HepG2 (cell line): ENCODE results near the gene NUDT21. TPM values are rescaled to one million over a fixed set of nuclear protein-coding genes. Genes with fewer than 3 reads are reported as not detected.

Experiments used
- ATAC-seq: fragments of 200-7000 bp; cut with Tn5 transposase; 3 replicates; pipeline ENCODE4 v1.9.1; 2020; ENCODE audit warnings: mild to moderate bottlenecking, moderate library complexity
- BruUV-seq: library from RNA; stranded (reverse); fragments of 400-500 nt; replicated peaks from 2 replicates; lab custom pipeline; 2021; lab: Mats Ljungman, UMichigan
- CTCF ChIA-PET: fragments of 300-600 bp; formaldehyde crosslinking; extraction: SDS; loops from one replicate; lab custom pipeline; 2021; ENCODE audit warnings: low total read pairs, inconsistent platforms, low intra/inter-chr PET ratio; lab: Yijun Ruan, JAX
- POLR2A ChIA-PET: fragments of 350-600 bp; sonication (Branson Sonifier 250); formaldehyde crosslinking; loops from one replicate; lab custom pipeline; 2020; ENCODE audit warnings: antibody characterized with exemption, inconsistent platforms; lab: Yijun Ruan, JAX
- DNase-seq: peaks from one replicate; pipeline ENCODE4 v3.0.0-alpha.2; 2015; ENCODE audit warnings: low spot score
- FAIRE-seq: peaks from 3 replicates; lab custom pipeline; 2011; peaks lifted over from hg19 to GRCh38; lab: Jason Lieb, UNC
- H2AFZ ChIP-seq: one replicate; pipeline ENCODE4 v1.6.1; 2011; ENCODE audit warnings: low read length, inconsistent platforms
- H3K27ac ChIP-seq: fragments of 300-600 bp; 3 replicates; pipeline ENCODE4 v1.8.0; 2011; ENCODE audit warnings: mixed run types, mild to moderate bottlenecking, mixed read lengths, low read length, inconsistent platforms; ENCODE audit not compliant: insufficient read depth; ENCODE audit errors: extremely low read length
- H3K27me3 ChIP-seq, 2 experiments: fragments of 200-600 bp in 1 of 2; 2 replicates in 1 of 2; 3 replicates in 1 of 2; pipeline versions ENCODE4 v1.6.0 to v1.8.0; 2011; ENCODE audit warnings: low read length in 2 of 2, mild to moderate bottlenecking in 2 of 2, moderate library complexity in 2 of 2, inconsistent platforms in 1 of 2; ENCODE audit not compliant: insufficient read depth in 2 of 2, control insufficient read depth in 1 of 2
- H3K36me3 ChIP-seq, 2 experiments: fragments of 200-600 bp in 1 of 2; replicated peaks in 1 of 2; 2 replicates in 1 of 2; 3 replicates in 1 of 2; pipeline versions ENCODE4 v1.5.1 to v1.8.0; 2011; ENCODE audit warnings: low read length in 2 of 2, inconsistent platforms in 1 of 2; ENCODE audit not compliant: insufficient read depth in 2 of 2, control insufficient read depth in 1 of 2
- H3K4me1 ChIP-seq: 2 replicates; pipeline ENCODE4 v1.5.1; 2012; ENCODE audit warnings: low read length, inconsistent platforms; ENCODE audit not compliant: insufficient read depth
- H3K4me2 ChIP-seq: 2 replicates; pipeline ENCODE4 v1.6.0; 2011; ENCODE audit warnings: low read depth, low read length, inconsistent platforms
- H3K4me3 ChIP-seq, 3 experiments: fragments of 200-600 bp in 1 of 3; sonication (generic), shearing (Covaris generic) in 1 of 3; replicated peaks in 1 of 3; 2 replicates each; pipeline ENCODE4 v1.5.1; 2011 to 2016; ENCODE audit warnings: low read length in 3 of 3, inconsistent platforms in 2 of 3, low read depth in 2 of 3, mild to moderate bottlenecking in 2 of 3, control low read depth in 1 of 3, mixed read lengths in 1 of 3; ENCODE audit not compliant: insufficient read depth in 1 of 3
- H3K79me2 ChIP-seq: one replicate; pipeline ENCODE4 v1.6.1; 2011; ENCODE audit warnings: low read length, inconsistent platforms; ENCODE audit not compliant: insufficient read depth
- H3K9ac ChIP-seq: 2 replicates; pipeline ENCODE4 v1.6.0; 2011; ENCODE audit warnings: mild to moderate bottlenecking, low read depth, low read length, inconsistent platforms; ENCODE audit not compliant: insufficient read depth
- H3K9me3 ChIP-seq: 2 replicates; pipeline ENCODE4 v1.5.1; 2012; ENCODE audit warnings: mild to moderate bottlenecking, low read length
- H4K20me1 ChIP-seq: 2 replicates; pipeline ENCODE4 v1.6.0; 2011; ENCODE audit warnings: inconsistent platforms, mild to moderate bottlenecking, low read length, moderate library complexity; ENCODE audit not compliant: insufficient read depth
- ARNTL ChIP-seq: sonication (generic); formaldehyde crosslinking; IDR thresholded peaks from 2 replicates; pipeline ENCODE4 v1.4.0; 2020; ENCODE audit warnings: mild to moderate bottlenecking, missing genetic modification reagents
- CBFB ChIP-seq: sonication (generic); formaldehyde crosslinking; IDR thresholded peaks from 2 replicates; pipeline ENCODE4 v1.4.0; 2020; ENCODE audit warnings: missing genetic modification reagents
- DNMT3B ChIP-seq: conservative IDR thresholded peaks from 2 replicates; pipeline ENCODE4 v1.6.1; 2016; ENCODE audit warnings: missing biosample characterization, control low read depth
- HNF4A ChIP-seq: sonication (generic); formaldehyde crosslinking; IDR thresholded peaks from 2 replicates; pipeline ENCODE4 v1.4.0; 2020; ENCODE audit warnings: missing genetic modification reagents
- IKZF1 ChIP-seq: fragments of 450-650 bp; IDR thresholded peaks from 2 replicates; pipeline ENCODE4 v1.7.1; 2016
- MEIS1 ChIP-seq: sonication (generic); formaldehyde crosslinking; IDR thresholded peaks from 2 replicates; pipeline ENCODE4 v1.9.0; 2021; ENCODE audit warnings: mild to moderate bottlenecking, missing genetic modification reagents, moderate library complexity, borderline replicate concordance
- MTF1 ChIP-seq: sonication (generic); formaldehyde crosslinking; IDR thresholded peaks from 2 replicates; pipeline ENCODE4 v1.5.0; 2020; ENCODE audit warnings: missing genetic modification reagents
- MXD1 ChIP-seq: sonication (generic); formaldehyde crosslinking; IDR thresholded peaks from 2 replicates; pipeline ENCODE4 v1.4.0; 2020; ENCODE audit warnings: mild to moderate bottlenecking, missing genetic modification reagents
- RBM22 ChIP-seq: fragments of 200-400 bp; formaldehyde crosslinking; optimal IDR thresholded peaks from 2 replicates; pipeline ENCODE3; 2017; ENCODE audit warnings: mild to moderate bottlenecking, low read length, moderate library complexity
- RFX5 ChIP-seq: IDR thresholded peaks from 2 replicates; pipeline ENCODE4 v1.6.1; 2011; ENCODE audit warnings: low read depth, low read length, improper control_type of control experiment
- SNRNP70 ChIP-seq: fragments of 200-400 bp; formaldehyde crosslinking; IDR thresholded peaks from 2 replicates; pipeline ENCODE4 v1.6.1; 2017; ENCODE audit warnings: mild to moderate bottlenecking, low read depth, low read length, moderate library complexity
- TBP ChIP-seq: sonication (generic); formaldehyde crosslinking; IDR thresholded peaks from 2 replicates; pipeline ENCODE4 v1.5.0; 2020; ENCODE audit warnings: missing genetic modification reagents
- ZBTB3 ChIP-seq: sonication (generic); formaldehyde crosslinking; IDR thresholded peaks from 2 replicates; pipeline ENCODE4 v1.4.0; 2020; ENCODE audit warnings: low read depth, mild to moderate bottlenecking, moderate library complexity, missing genetic modification reagents, borderline replicate concordance
- ZMYM3 ChIP-seq: sonication (generic); formaldehyde crosslinking; IDR thresholded peaks from 2 replicates; pipeline ENCODE4 v1.5.1; 2020; ENCODE audit warnings: mild to moderate bottlenecking, missing genetic modification reagents
- ZNF251 ChIP-seq: sonication (generic); formaldehyde crosslinking; IDR thresholded peaks from 2 replicates; pipeline ENCODE4 v1.9.0; 2021; ENCODE audit warnings: mild to moderate bottlenecking, missing genetic modification reagents
- ZNF552 ChIP-seq: sonication (generic); formaldehyde crosslinking; IDR thresholded peaks from 2 replicates; pipeline ENCODE4 v1.9.0; 2022; ENCODE audit warnings: missing genetic modification reagents, mild to moderate bottlenecking, borderline replicate concordance
- ZNF781 ChIP-seq: sonication (generic); formaldehyde crosslinking; IDR thresholded peaks from 2 replicates; pipeline ENCODE4 v1.5.1; 2020; ENCODE audit warnings: borderline replicate concordance, mild to moderate bottlenecking, missing genetic modification reagents; ENCODE audit errors: not compliant biosample characterization
- WGBS: methylation state at CpG from one replicate; pipeline ENCODE4 v1.1.6; 2017; ENCODE audit warnings: low lambda C conversion rate; 5-methylcytosine and 5-hydroxymethylcytosine counted together
- in situ Hi-C: cut with HindIII; loops from 2 replicates; pipeline ENCODE4 v1.10.0; 2017; ENCODE audit warnings: low pct_unique_long_range_greater_than_20kb; ENCODE audit not compliant: extremely low pct_ligation_motif_present
- intact Hi-C: fragments of 100-400 bp; cut with micrococcal nuclease; formaldehyde crosslinking; loops from one replicate; pipeline ENCODE4 v1.10.0; 2022; ENCODE audit not compliant: unreplicated experiment
- polyA plus RNA-seq, 8 experiments: library from polyadenylated mRNA; depleted of rRNA in 3 of 8; stranded (reverse) in 7 of 8; unstranded in 1 of 8; fragments of >200 nt; fragmentation: Illumina TruSeq in 4 of 8; extraction: Trizol in 4 of 8; gene quantifications; 2 replicates each; pipeline versions ENCODE4 v1.2.1 to v1.2.3, GENCODE V29; 2011 to 2016; ENCODE audit warnings: low read depth in 4 of 8, missing spikeins in 1 of 8, mixed read lengths in 1 of 8; ENCODE audit not compliant: insufficient read depth in 1 of 8
- total RNA-seq, 5 experiments: library from RNA; depleted of rRNA; stranded (reverse); fragments of >200 nt; fragmentation: Illumina TruSeq; extraction: Trizol; gene quantifications; 2 replicates each; pipeline ENCODE4 v1.2.3, GENCODE V29; 2016; ENCODE audit warnings: low read depth in 1 of 5

The NUDT21 gene
- total and polyA plus RNA-seq, 2 of the 13 experiments (the other 11 are each of a cell fraction or from before 2014, with no cell fraction given) = 177 to 210 TPM

- ChIA-PET CTCF (no interaction called here), POLR2A (interaction anchor here (0.6 kb wide), 1 partner anchor 1011 kb away, joined by 3 read pairs; the partner anchor contains the start of genes CIAPIN1 and COQ9)
- intact Hi-C loops = no loop called here
Observed at GRCh38 chr16:56436258-56436657, 14.9 kb downstream of the NUDT21 start.

GRCh38 chr16:56428091-56428490 lies 23.0 kb downstream of the NUDT21 start:
- CTCF ChIA-PET = no interaction called here

More at GRCh38 chr16:56436258-56436657, 14.9 kb downstream of the NUDT21 start:
- Histone ChIP-seq H3K4me2 (no peak overlapping the region), H4K20me1 (no peaks in the 10 kb centered on the region), H3K27me3 (no peaks in the 10 kb centered on the region), H3K9ac (no peak overlapping the region), H3K9me3 (no peaks in the 10 kb centered on the region), H2AFZ (no peak overlapping the region), H3K79me2 (no peaks in the 10 kb centered on the region), H3K36me3 (peaks cover 10 to 74% of the 10 kb centered on the region in 2 experiments), H3K4me3 (no peak overlapping the region), H3K27ac (no peak overlapping the region), H3K4me1 (no peaks in the 10 kb centered on the region)
- ATAC-seq = no peak
- TF ChIP-seq IKZF1 = no peak
- no peak for TF ChIP-seq MTF1 (CRISPR knock-in tag)
- no peak for TF ChIP-seq SNRNP70
- no peak for TF ChIP-seq RFX5
- no peak for TF ChIP-seq CBFB (CRISPR knock-in tag)
- no peak for TF ChIP-seq ARNTL (CRISPR knock-in tag)
- no peak for TF ChIP-seq DNMT3B (CRISPR knock-in tag)
- TF ChIP-seq RBM22 = no peak
- no peak for TF ChIP-seq ZMYM3 (CRISPR knock-in tag)
- no peak for TF ChIP-seq HNF4A
- no peak for FAIRE-seq
- BruUV-seq = no TSS peak
- in situ Hi-C loops = no loop called here
- no peak for DNase-seq

More at GRCh38 chr16:56428091-56428490, 23.0 kb downstream of the NUDT21 start:
- POLR2A ChIA-PET = interaction anchor here (4.2 kb wide), 1 partner anchor 23 kb away, joined by 16 read pairs; the partner anchor contains the start of genes NUDT21 and OGFOD1
- BruUV-seq = no TSS peak
- no peak for ATAC-seq
- no peak for FAIRE-seq
- peaks cover 6 to 18% of the 10 kb centered on the region in 2 experiments for H3K36me3 ChIP-seq
- 100% methylated on average over 1 of the region's 1 CpG for WGBS
- H3K27ac ChIP-seq = no peak overlapping the region
- no peak for DNase-seq
- intact Hi-C loops (loop anchor here (5.0 kb wide), 1 partner anchor 71 kb away; no protein-coding TSS in a partner anchor), in situ Hi-C loops (no loop called here)
- no peaks in the 10 kb centered on the region for H3K9me3 ChIP-seq
- no peak overlapping the region for H3K4me2 ChIP-seq
- H3K27me3 ChIP-seq = no peaks in the 10 kb centered on the region; a peak in 2 of 5 replicates
- no peak overlapping the region for H3K4me3 ChIP-seq
- no peak overlapping the region for H3K9ac ChIP-seq
- peaks cover 14% of the 10 kb centered on the region for H3K79me2 ChIP-seq
- H4K20me1 ChIP-seq = peaks cover 5% of the 10 kb centered on the region
- peaks cover 23% of the 10 kb centered on the region for H3K4me1 ChIP-seq
- no peak overlapping the region for H2AFZ ChIP-seq
- TF ChIP-seq ZNF552 (no peak), ZNF781 (CRISPR knock-in tag) (no peak), ZBTB3 (CRISPR knock-in tag) (no peak), MXD1 (CRISPR knock-in tag) (no peak), TBP (CRISPR knock-in tag) (no peak), MEIS1 (CRISPR knock-in tag) (no peak), ZNF251 (CRISPR knock-in tag) (no peak)
